SK-N-SH (cell line): Measurements from ENCODE around the gene ATP1A4. TPM values are rescaled to one million over a fixed set of nuclear protein-coding genes. Genes with fewer than 3 reads are reported as not detected.

Experiments used
- CTCF ChIA-PET: fragments of 300-600, 350-600 bp; formaldehyde crosslinking; extraction: SDS; loops from one replicate; lab custom pipeline; 2021; lab: Yijun Ruan, JAX
- POLR2A ChIA-PET: fragments of 350-600 bp; sonication (Branson Sonifier 250); formaldehyde crosslinking; extraction: SDS; loops from one replicate; lab custom pipeline; 2020; ENCODE audit warnings: antibody characterized with exemption, inconsistent platforms; lab: Yijun Ruan, JAX
- DNase-seq: peaks from one replicate; pipeline ENCODE4 v3.0.0; 2012
- H2AFZ ChIP-seq: fragments of 200-600 bp; sonication (generic); 2 replicates; pipeline ENCODE4 v1.8.1; 2016; ENCODE audit warnings: antibody characterized with exemption, mild to moderate bottlenecking, low read depth
- H3F3A ChIP-seq: fragments of 200-600 bp; sonication (generic); replicated peaks from 2 replicates; pipeline ENCODE3; 2016; ENCODE audit warnings: antibody characterized with exemption, mild to moderate bottlenecking; ENCODE audit not compliant: insufficient read depth
- H3K27ac ChIP-seq, 2 experiments: fragments of 200-500 bp in 1 of 2; fragments of 200-600 bp in 1 of 2; sonication (Bioruptor generic) in 1 of 2; sonication (generic), shearing (Covaris generic) in 1 of 2; 2 replicates each; pipeline versions ENCODE4 v1.5.1 to v1.6.1; 2014 to 2016; ENCODE audit warnings: low read depth in 2 of 2, inconsistent platforms in 1 of 2, low read length in 1 of 2, mild to moderate bottlenecking in 1 of 2, mixed read lengths in 1 of 2
- H3K27me3 ChIP-seq: fragments of 200-600 bp; sonication (generic), shearing (Covaris generic); 2 replicates; pipeline ENCODE4 v1.6.1; 2016; ENCODE audit warnings: mixed run types; ENCODE audit not compliant: insufficient read depth
- H3K36me3 ChIP-seq, 2 experiments: fragments of 200-500 bp in 1 of 2; fragments of 200-600 bp in 1 of 2; sonication (Bioruptor generic) in 1 of 2; sonication (generic) in 1 of 2; replicated peaks in 1 of 2; 2 replicates each; pipeline versions ENCODE3 to v1.5.1; 2014 to 2016; ENCODE audit warnings: low read length in 1 of 2, mild to moderate bottlenecking in 1 of 2; ENCODE audit not compliant: insufficient read depth in 2 of 2, control insufficient read depth in 1 of 2
- H3K4me1 ChIP-seq, 2 experiments: fragments of 200-500 bp in 1 of 2; fragments of 200-600 bp in 1 of 2; sonication (Bioruptor generic) in 1 of 2; sonication (generic), shearing (Covaris generic) in 1 of 2; 2 replicates each; pipeline versions ENCODE4 v1.5.1 to v1.6.1; 2014 to 2016; ENCODE audit warnings: low read depth in 1 of 2, low read length in 1 of 2, mixed run types in 1 of 2; ENCODE audit not compliant: insufficient read depth in 2 of 2, control insufficient read depth in 1 of 2
- H3K4me2 ChIP-seq: fragments of 200-600 bp; sonication (generic), shearing (Covaris generic); 2 replicates; pipeline ENCODE4 v1.6.1; 2017; ENCODE audit warnings: mixed run types
- H3K4me3 ChIP-seq, 2 experiments: fragments of 200-500 bp in 1 of 2; fragments of 200-600 bp in 1 of 2; sonication (Bioruptor generic) in 1 of 2; sonication (generic), shearing (Covaris generic) in 1 of 2; 2 replicates each; pipeline versions ENCODE4 v1.5.1 to v1.8.1; 2014 to 2016; ENCODE audit warnings: low read depth in 2 of 2, inconsistent platforms in 1 of 2, low read length in 1 of 2, mild to moderate bottlenecking in 1 of 2, mixed read lengths in 1 of 2, moderate library complexity in 1 of 2
- H3K79me2 ChIP-seq: fragments of 200-600 bp; sonication (generic); 2 replicates; pipeline ENCODE4 v1.8.1; 2017; ENCODE audit warnings: mild to moderate bottlenecking; ENCODE audit not compliant: insufficient read depth
- H3K9ac ChIP-seq: fragments of 200-600 bp; sonication (generic); 2 replicates; pipeline ENCODE4 v1.6.1; 2017; ENCODE audit warnings: mixed run types
- H3K9me2 ChIP-seq: fragments of 200-600 bp; sonication (generic); 2 replicates; pipeline ENCODE4 v1.6.1; 2017; ENCODE audit warnings: mixed run types
- H3K9me3 ChIP-seq: fragments of 200-600 bp; sonication (generic); 2 replicates; pipeline ENCODE4 v1.6.1; 2017; ENCODE audit warnings: mixed run types, mild to moderate bottlenecking, moderate library complexity
- H4K20me1 ChIP-seq: fragments of 200-600 bp; sonication (generic); 2 replicates; pipeline ENCODE4 v1.6.1; 2017; ENCODE audit warnings: mild to moderate bottlenecking, mixed run types; ENCODE audit not compliant: insufficient read depth
- ELF1 ChIP-seq: IDR thresholded peaks from 2 replicates; pipeline ENCODE4 v1.4.0; 2012
- EP300 ChIP-seq, 2 experiments: IDR thresholded peaks; 2 replicates each; pipeline versions ENCODE4 v1.4.0 to v1.6.1; 2012; ENCODE audit warnings: borderline replicate concordance in 1 of 2, low read depth in 1 of 2, low read length in 1 of 2
- FOSL2 ChIP-seq: IDR thresholded peaks from 2 replicates; pipeline ENCODE4 v1.4.0; 2012; ENCODE audit warnings: low read depth, mild to moderate bottlenecking, moderate library complexity, borderline replicate concordance
- FOXJ3 ChIP-seq: sonication (generic); formaldehyde crosslinking; IDR thresholded peaks from 2 replicates; pipeline ENCODE4 v1.5.1; 2020; ENCODE audit warnings: mild to moderate bottlenecking, missing genetic modification reagents
- JUND ChIP-seq: IDR thresholded peaks from 2 replicates; pipeline ENCODE4 v1.4.0; 2012
- MEF2A ChIP-seq: IDR thresholded peaks from 2 replicates; pipeline ENCODE4 v1.4.0; 2012; ENCODE audit warnings: low read depth, borderline replicate concordance
- NFIC ChIP-seq: IDR thresholded peaks from 2 replicates; pipeline ENCODE4 v1.4.0; 2012; ENCODE audit warnings: borderline replicate concordance
- NRF1 ChIP-seq: IDR thresholded peaks from 2 replicates; pipeline ENCODE4 v1.6.1; 2012; ENCODE audit warnings: low read depth, mild to moderate bottlenecking, low read length
- RAD21 ChIP-seq: IDR thresholded peaks from 2 replicates; pipeline ENCODE4 v1.6.1; 2012; ENCODE audit warnings: mild to moderate bottlenecking, low read length
- RXRA ChIP-seq: IDR thresholded peaks from 2 replicates; pipeline ENCODE4 v1.4.0; 2012; ENCODE audit warnings: low read depth, mild to moderate bottlenecking, borderline replicate concordance
- SMC3 ChIP-seq: IDR thresholded peaks from 2 replicates; pipeline ENCODE4 v1.6.1; 2012; ENCODE audit warnings: low read depth, low read length, improper control_type of control experiment
- TAF1 ChIP-seq: IDR thresholded peaks from 2 replicates; pipeline ENCODE4 v1.6.1; 2012; ENCODE audit warnings: low read depth, mild to moderate bottlenecking, low read length, moderate library complexity, borderline replicate concordance
- TCF12 ChIP-seq: IDR thresholded peaks from 2 replicates; pipeline ENCODE4 v1.4.0; 2012
- TEAD4 ChIP-seq: IDR thresholded peaks from 2 replicates; pipeline ENCODE4 v1.4.0; 2012; ENCODE audit warnings: mild to moderate bottlenecking, borderline replicate concordance; ENCODE audit not compliant: insufficient read depth
- YY1 ChIP-seq: IDR thresholded peaks from 2 replicates; pipeline ENCODE4 v1.4.0; 2012; ENCODE audit warnings: low read depth, mild to moderate bottlenecking
- WGBS: methylation state at CpG from one replicate; pipeline ENCODE4 v1.1.6; 2017; ENCODE audit warnings: low lambda C conversion rate; 5-methylcytosine and 5-hydroxymethylcytosine counted together
- polyA plus RNA-seq, 3 experiments: library from polyadenylated mRNA; depleted of rRNA; stranded (reverse); fragments of >200 nt; gene quantifications; 2 replicates each; pipeline ENCODE4 v1.2.3, GENCODE V29; 2012
- TF ChIP-seq, protein P1 (sequence below): IDR thresholded peaks from 2 replicates; pipeline ENCODE4 v1.6.1; 2012; ENCODE audit warnings: mild to moderate bottlenecking, low read depth, low read length, moderate library complexity
- TF ChIP-seq, protein P2 (sequence below): IDR thresholded peaks from 2 replicates; pipeline ENCODE4 v1.4.0; 2012; ENCODE audit warnings: low read depth
- TF ChIP-seq, protein P3 (sequence below): fragments of 200-600 bp; sonication (generic); IDR thresholded peaks from 2 replicates; pipeline ENCODE4 v1.6.1; 2017; ENCODE audit warnings: antibody characterized with exemption, mild to moderate bottlenecking, moderate library complexity

Gene ATP1A4
- polyA plus RNA-seq (2012; rRNA removed), result not detected in 2 replicates
- polyA plus RNA-seq (2012; cell fraction: cytosol; rRNA removed), result not detected in 2 replicates
- 0.02 TPM in 2 replicates for polyA plus RNA-seq (2012; cell fraction: nucleus; rRNA removed)

DNA sequence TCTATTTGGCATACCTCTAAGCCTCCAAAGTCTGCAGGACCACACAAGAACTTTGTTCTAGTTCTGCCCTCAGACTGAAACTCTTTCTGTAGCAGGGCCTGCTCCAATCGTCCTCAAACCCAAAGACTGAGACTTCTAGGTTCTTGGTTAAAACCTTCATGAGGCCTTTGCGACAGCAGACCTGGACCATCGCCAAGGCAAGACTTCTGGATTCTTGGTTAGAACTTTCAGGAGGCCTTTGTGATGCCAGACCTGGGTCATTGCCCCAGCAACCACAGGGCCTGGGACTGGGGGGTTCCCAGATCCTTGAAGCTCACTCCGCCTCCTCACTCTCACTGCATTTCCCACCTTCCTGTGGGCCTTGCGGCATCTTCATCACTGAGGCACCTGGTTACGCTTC lies at the start of gene ATP1A4:
Gene ATP1A4 (plus strand): TSS at position 301 of the 400 bp plus-strand sequence. CDS start 438 bp downstream, outside the sequence.
- POLR2A ChIA-PET, result no interaction called here
- DNase-seq, result no peak
- WGBS, result 71% methylated on average over 6 of the region's 6 CpGs
- Histone ChIP-seq H3K27me3 (no peaks in the 10 kb centered on the region; the same call in 1 of the 2 replicates), H2AFZ (0 out of 2 replicates have a peak within 1 kb of the TSS, but pooled peaks have one; percentile 32), H3K36me3 (no peaks in the 10 kb centered on the region), H3K9me3 (no peaks in the 10 kb centered on the region), H3K4me1 (0 out of 4 replicates have a peak, but pooled peaks cover 0 to 5% of the 10 kb centered on the region in 2 experiments), H3F3A (no peaks in the 10 kb centered on the region), H3K9ac (no peak within 1 kb of the TSS), H4K20me1 (no peaks in the 10 kb centered on the region), H3K27ac (no peak within 1 kb of the TSS), H3K9me2 (no peaks in the 10 kb centered on the region), H3K4me2 (no peak within 1 kb of the TSS), H3K79me2 (no peaks in the 10 kb centered on the region), H3K4me3 (no peak within 1 kb of the TSS)
- TF ChIP-seq MEF2A (no peak), FOXJ3 (CRISPR knock-in tag) (no peak), YY1 (no peak), JUND (no peak), RXRA (no peak), FOSL2 (no peak), NFIC (no peak), ELF1 (no peak), RAD21 (no peak), SMC3 (no peak), TAF1 (no peak), EP300 (IDR thresholded peaks at IDR 0.05; ENCODE audit: borderline replicate concordance in 1 of 2, low read depth in 1 of 2, low read length in 1 of 2) (no peak), NRF1 (no peak), TEAD4 (no peak), TCF12 (no peak)
- TF ChIP-seq, protein P1, sequence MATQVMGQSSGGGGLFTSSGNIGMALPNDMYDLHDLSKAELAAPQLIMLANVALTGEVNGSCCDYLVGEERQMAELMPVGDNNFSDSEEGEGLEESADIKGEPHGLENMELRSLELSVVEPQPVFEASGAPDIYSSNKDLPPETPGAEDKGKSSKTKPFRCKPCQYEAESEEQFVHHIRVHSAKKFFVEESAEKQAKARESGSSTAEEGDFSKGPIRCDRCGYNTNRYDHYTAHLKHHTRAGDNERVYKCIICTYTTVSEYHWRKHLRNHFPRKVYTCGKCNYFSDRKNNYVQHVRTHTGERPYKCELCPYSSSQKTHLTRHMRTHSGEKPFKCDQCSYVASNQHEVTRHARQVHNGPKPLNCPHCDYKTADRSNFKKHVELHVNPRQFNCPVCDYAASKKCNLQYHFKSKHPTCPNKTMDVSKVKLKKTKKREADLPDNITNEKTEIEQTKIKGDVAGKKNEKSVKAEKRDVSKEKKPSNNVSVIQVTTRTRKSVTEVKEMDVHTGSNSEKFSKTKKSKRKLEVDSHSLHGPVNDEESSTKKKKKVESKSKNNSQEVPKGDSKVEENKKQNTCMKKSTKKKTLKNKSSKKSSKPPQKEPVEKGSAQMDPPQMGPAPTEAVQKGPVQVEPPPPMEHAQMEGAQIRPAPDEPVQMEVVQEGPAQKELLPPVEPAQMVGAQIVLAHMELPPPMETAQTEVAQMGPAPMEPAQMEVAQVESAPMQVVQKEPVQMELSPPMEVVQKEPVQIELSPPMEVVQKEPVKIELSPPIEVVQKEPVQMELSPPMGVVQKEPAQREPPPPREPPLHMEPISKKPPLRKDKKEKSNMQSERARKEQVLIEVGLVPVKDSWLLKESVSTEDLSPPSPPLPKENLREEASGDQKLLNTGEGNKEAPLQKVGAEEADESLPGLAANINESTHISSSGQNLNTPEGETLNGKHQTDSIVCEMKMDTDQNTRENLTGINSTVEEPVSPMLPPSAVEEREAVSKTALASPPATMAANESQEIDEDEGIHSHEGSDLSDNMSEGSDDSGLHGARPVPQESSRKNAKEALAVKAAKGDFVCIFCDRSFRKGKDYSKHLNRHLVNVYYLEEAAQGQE, result no peak
- TF ChIP-seq, protein P2, sequence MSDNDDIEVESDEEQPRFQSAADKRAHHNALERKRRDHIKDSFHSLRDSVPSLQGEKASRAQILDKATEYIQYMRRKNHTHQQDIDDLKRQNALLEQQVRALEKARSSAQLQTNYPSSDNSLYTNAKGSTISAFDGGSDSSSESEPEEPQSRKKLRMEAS, result no peak
- TF ChIP-seq, protein P3, sequence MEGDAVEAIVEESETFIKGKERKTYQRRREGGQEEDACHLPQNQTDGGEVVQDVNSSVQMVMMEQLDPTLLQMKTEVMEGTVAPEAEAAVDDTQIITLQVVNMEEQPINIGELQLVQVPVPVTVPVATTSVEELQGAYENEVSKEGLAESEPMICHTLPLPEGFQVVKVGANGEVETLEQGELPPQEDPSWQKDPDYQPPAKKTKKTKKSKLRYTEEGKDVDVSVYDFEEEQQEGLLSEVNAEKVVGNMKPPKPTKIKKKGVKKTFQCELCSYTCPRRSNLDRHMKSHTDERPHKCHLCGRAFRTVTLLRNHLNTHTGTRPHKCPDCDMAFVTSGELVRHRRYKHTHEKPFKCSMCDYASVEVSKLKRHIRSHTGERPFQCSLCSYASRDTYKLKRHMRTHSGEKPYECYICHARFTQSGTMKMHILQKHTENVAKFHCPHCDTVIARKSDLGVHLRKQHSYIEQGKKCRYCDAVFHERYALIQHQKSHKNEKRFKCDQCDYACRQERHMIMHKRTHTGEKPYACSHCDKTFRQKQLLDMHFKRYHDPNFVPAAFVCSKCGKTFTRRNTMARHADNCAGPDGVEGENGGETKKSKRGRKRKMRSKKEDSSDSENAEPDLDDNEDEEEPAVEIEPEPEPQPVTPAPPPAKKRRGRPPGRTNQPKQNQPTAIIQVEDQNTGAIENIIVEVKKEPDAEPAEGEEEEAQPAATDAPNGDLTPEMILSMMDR, result no peak
- CTCF ChIA-PET, result interaction anchor here (1.6 kb wide), 1 partner anchor 42 kb away, joined by 3 read pairs; no protein-coding TSS in a partner anchor
